ENCODE results near the gene HOTAIR.

GRCh38 chr12:53986686-53987483, 12.1 kb upstream of the HOTAIR start:
- no peak for TF ChIP-seq GABPA (IDR thresholded peaks at IDR 0.05 in 1 of 2, conservative IDR thresholded peaks at IDR 0.05 in 1 of 2)
- no peak for TF ChIP-seq MAX (IDR thresholded peaks at IDR 0.05)
- TF ChIP-seq RAD21 (IDR thresholded peaks at IDR 0.05), result no peak
- TF ChIP-seq CTCF (IDR thresholded peaks at IDR 0.05; ENCODE audit: low read depth, low read length, missing input control), result no peak
- TF ChIP-seq REST (IDR thresholded peaks at IDR 0.05), result no peak
- no peak for TF ChIP-seq TAF1 (conservative IDR thresholded peaks at IDR 0.05)
- no peak for TF ChIP-seq ZBTB33 (IDR thresholded peaks at IDR 0.05)
